Measurements from ENCODE around the gene P2RY2. TPM values are rescaled to one million over a fixed set of nuclear protein-coding genes. Genes with fewer than 3 reads are reported as not detected.

The P2RY2 gene
- total RNA-seq, 1 experiment from 2014 or later: 1.0 TPM

- DNase-seq (ENCODE audit: unreplicated experiment): no peak
- no TSS peak for BruUV-seq (replicated peaks)
- ChIA-PET CTCF (interaction anchor here (0.6 to 0.9 kb wide), 2 partner anchors 15 to 72 kb away, joined by 3 read pairs; no protein-coding TSS in a partner anchor), POLR2A (no interaction called here)
- H3K36me3 Mint-ChIP-seq (ENCODE audit: insufficient read depth, unreplicated experiment): peaks cover 6% of the 10 kb centered on the region
- no peaks in the 10 kb centered on the region for H3K27me3 Mint-ChIP-seq (ENCODE audit: insufficient read depth, unreplicated experiment)
- no peaks in the 10 kb centered on the region for H3K9me3 Mint-ChIP-seq (ENCODE audit: unreplicated experiment)
- no peak overlapping the region for H3K4me3 Mint-ChIP-seq (ENCODE audit: unreplicated experiment)
- intact Hi-C loops (cut with micrococcal nuclease): no loop called here
- H3K27ac Mint-ChIP-seq (ENCODE audit: low read depth, unreplicated experiment): no peak overlapping the region
- H3K4me1 Mint-ChIP-seq (ENCODE audit: insufficient read depth, unreplicated experiment): peaks cover 12% of the 10 kb centered on the region
- TF ChIP-seq CTCF (IDR thresholded peaks at IDR 0.05; ENCODE audit: unreplicated experiment): no peak
Observed at GRCh38 chr11:73258104-73259035, 40.3 kb downstream of the P2RY2 start.

- no TSS peak for BruUV-seq (replicated peaks)
- no peak for TF ChIP-seq CTCF (IDR thresholded peaks at IDR 0.05; ENCODE audit: unreplicated experiment)
- no peak for DNase-seq (ENCODE audit: unreplicated experiment)
- Mint-ChIP-seq H3K36me3 (ENCODE audit: insufficient read depth, unreplicated experiment) (peaks cover 6% of the 10 kb centered on the region), H3K4me3 (ENCODE audit: unreplicated experiment) (no peak overlapping the region), H3K27ac (ENCODE audit: low read depth, unreplicated experiment) (no peak overlapping the region), H3K4me1 (ENCODE audit: insufficient read depth, unreplicated experiment) (peaks cover 12% of the 10 kb centered on the region), H3K27me3 (ENCODE audit: insufficient read depth, unreplicated experiment) (peaks cover 3% of the 10 kb centered on the region), H3K9me3 (ENCODE audit: unreplicated experiment) (no peaks in the 10 kb centered on the region)
- ChIA-PET POLR2A (no interaction called here), CTCF (interaction anchor here (0.8 to 0.9 kb wide), 2 partner anchors 16 to 465 kb away, joined by 3 to 5 read pairs; no protein-coding TSS in a partner anchor)
- intact Hi-C loops (cut with micrococcal nuclease): no loop called here
Observed at GRCh38 chr11:73259406-73260126, 41.5 kb downstream of the P2RY2 start.

- no TSS peak for BruUV-seq (replicated peaks)
- H3K27ac Mint-ChIP-seq (ENCODE audit: low read depth, unreplicated experiment): no peak overlapping the region
- no peaks in the 10 kb centered on the region for H3K9me3 Mint-ChIP-seq (ENCODE audit: unreplicated experiment)
- intact Hi-C loops (cut with micrococcal nuclease): no loop called here
- DNase-seq (ENCODE audit: unreplicated experiment): no peak
- ChIA-PET POLR2A (no interaction called here), CTCF (interaction anchor here (0.8 kb wide), 1 partner anchor 466 kb away, joined by 5 read pairs; no protein-coding TSS in a partner anchor)
- TF ChIP-seq CTCF (IDR thresholded peaks at IDR 0.05; ENCODE audit: unreplicated experiment): no peak
- H3K36me3 Mint-ChIP-seq (ENCODE audit: insufficient read depth, unreplicated experiment): peaks cover 6% of the 10 kb centered on the region
- no peak overlapping the region for H3K4me3 Mint-ChIP-seq (ENCODE audit: unreplicated experiment)
- peaks cover 12% of the 10 kb centered on the region for H3K4me1 Mint-ChIP-seq (ENCODE audit: insufficient read depth, unreplicated experiment)
- peaks cover 8% of the 10 kb centered on the region for H3K27me3 Mint-ChIP-seq (ENCODE audit: insufficient read depth, unreplicated experiment)
Observed at GRCh38 chr11:73260127-73260457, 42.0 kb downstream of the P2RY2 start.

- Mint-ChIP-seq H3K27me3 (ENCODE audit: insufficient read depth, unreplicated experiment) (peaks cover 22% of the 10 kb centered on the region), H3K27ac (ENCODE audit: low read depth, unreplicated experiment) (no peak overlapping the region), H3K36me3 (ENCODE audit: insufficient read depth, unreplicated experiment) (no peaks in the 10 kb centered on the region), H3K4me1 (ENCODE audit: insufficient read depth, unreplicated experiment) (peaks cover 6% of the 10 kb centered on the region), H3K4me3 (ENCODE audit: unreplicated experiment) (no peak overlapping the region), H3K9me3 (ENCODE audit: unreplicated experiment) (no peaks in the 10 kb centered on the region)
- BruUV-seq (replicated peaks): no TSS peak
- peak; percentile 77 for DNase-seq (ENCODE audit: unreplicated experiment)
- CTCF ChIA-PET: interaction anchor here (0.6 to 3.9 kb wide), 7 partner anchors 14 to 416 kb away, joined by 3 to 12 read pairs (median 3); no protein-coding TSS in a partner anchor
- POLR2A ChIA-PET: interaction anchor here (0.5 to 1.5 kb wide), 6 partner anchors 13 to 538 kb away, joined by 3 to 4 read pairs (median 4); partner anchors contain the start of gene ATG16L2
- no peak for TF ChIP-seq CTCF (IDR thresholded peaks at IDR 0.05; ENCODE audit: unreplicated experiment)
- intact Hi-C loops (cut with micrococcal nuclease): no loop called here
Observed at GRCh38 chr11:73262851-73263495, 44.9 kb downstream of the P2RY2 start.
